PC-9 (cell line): ENCODE measurements around the gene IGIP. TPM values are rescaled to one million over a fixed set of nuclear protein-coding genes. Genes with fewer than 3 reads are reported as not detected.

Experiments
- BruUV-seq: library from RNA; stranded (reverse); fragments of 400-500 nt; replicated peaks from 2 replicates; lab custom pipeline; 2021; lab: Mats Ljungman, UMichigan
- CTCF ChIA-PET: fragments of 300-600 bp; sonication (Branson Sonifier 250); formaldehyde crosslinking; loops from one replicate; lab custom pipeline; 2022; ENCODE audit warnings: antibody characterized with exemption; lab: Charles Lee
- POLR2A ChIA-PET: fragments of 300-600 bp; sonication (Branson Sonifier 250); formaldehyde crosslinking; loops from one replicate; lab custom pipeline; 2022; ENCODE audit warnings: antibody characterized with exemption; ENCODE audit not compliant: unreplicated experiment; lab: Charles Lee
- DNase-seq, 2 experiments: peaks; one replicate each; pipeline versions ENCODE4 v3.0.0 to v3.0.0-alpha.2; 2015 to 2022; ENCODE audit warnings: mixed read lengths in 1 of 2
- H2AFZ ChIP-seq: fragments of 200-600 bp; sonication (generic); 2 replicates; pipeline ENCODE4 v1.8.1; 2017; ENCODE audit warnings: antibody characterized with exemption
- H3F3A ChIP-seq: fragments of 200-600 bp; sonication (generic); 2 replicates; pipeline ENCODE4 v1.8.1; 2017; ENCODE audit warnings: antibody characterized with exemption, mild to moderate bottlenecking, low read depth; ENCODE audit not compliant: insufficient read depth
- H3K27ac ChIP-seq: fragments of 200-600 bp; sonication (generic); 2 replicates; pipeline ENCODE4 v1.6.1; 2016; ENCODE audit warnings: mixed run types
- H3K27me3 ChIP-seq: fragments of 200-600 bp; sonication (generic); 2 replicates; pipeline ENCODE4 v1.6.1; 2016; ENCODE audit warnings: low read depth, mixed run types; ENCODE audit not compliant: insufficient read depth
- H3K36me3 ChIP-seq: fragments of 200-600 bp; sonication (generic); 2 replicates; pipeline ENCODE4 v1.6.1; 2016; ENCODE audit warnings: low read depth, mixed run types
- H3K4me1 ChIP-seq: fragments of 200-600 bp; sonication (generic); replicated peaks from 2 replicates; pipeline ENCODE4 v1.6.1; 2016; ENCODE audit warnings: mixed run types; ENCODE audit not compliant: insufficient read depth
- H3K4me2 ChIP-seq: fragments of 200-600 bp; sonication (generic); 2 replicates; pipeline ENCODE4 v1.6.1; 2017; ENCODE audit warnings: mixed run types
- H3K4me3 ChIP-seq: fragments of 200-600 bp; sonication (generic); 2 replicates; pipeline ENCODE4 v1.6.1; 2016; ENCODE audit warnings: mixed run types
- H3K79me2 ChIP-seq: fragments of 200-600 bp; sonication (generic); 2 replicates; pipeline ENCODE4 v1.6.1; 2017; ENCODE audit warnings: low read depth, mixed run types
- H3K9me2 ChIP-seq: fragments of 200-600 bp; sonication (generic); 2 replicates; pipeline ENCODE4 v1.8.1; 2017; ENCODE audit warnings: mild to moderate bottlenecking; ENCODE audit not compliant: insufficient read depth
- H3K9me3 ChIP-seq: fragments of 200-600 bp; sonication (generic); 2 replicates; pipeline ENCODE4 v1.8.1; 2016; ENCODE audit warnings: low read depth; ENCODE audit not compliant: insufficient read depth
- H4K20me1 ChIP-seq: fragments of 200-600 bp; sonication (generic); 2 replicates; pipeline ENCODE4 v1.8.1; 2017; ENCODE audit not compliant: insufficient read depth
- EZH2 ChIP-seq: fragments of 200-600 bp; sonication (generic); IDR thresholded peaks from 2 replicates; pipeline ENCODE4 v1.8.0; 2017; ENCODE audit warnings: antibody characterized with exemption, low read depth
- intact Hi-C: fragments of 100-400 bp; cut with micrococcal nuclease; formaldehyde crosslinking; loops from one replicate; pipeline ENCODE4 v1.10.0; 2022; ENCODE audit not compliant: unreplicated experiment
- total RNA-seq: library from RNA; stranded (reverse); gene quantifications from 2 replicates; pipeline ENCODE4 v1.2.3, GENCODE V29; 2021
- TF ChIP-seq, protein P1 (sequence below): fragments of 200-600 bp; sonication (generic); conservative IDR thresholded peaks from 2 replicates; pipeline ENCODE4 v1.6.1; 2017; ENCODE audit warnings: mixed run types, antibody characterized with exemption, mild to moderate bottlenecking, moderate library complexity

The IGIP gene
- total RNA-seq, 1 experiment from 2014 or later, result 6.2 TPM

- H3K9me3 ChIP-seq, result no peaks in the 10 kb centered on the region
- CTCF ChIA-PET, result no interaction called here
- H2AFZ ChIP-seq, result peak overlapping the region; percentile 99
- H3K79me2 ChIP-seq, result no peaks in the 10 kb centered on the region
- peaks cover 19% of the 10 kb centered on the region for H3F3A ChIP-seq
- H3K4me1 ChIP-seq, result peaks cover 22% of the 10 kb centered on the region
- no peak for TF ChIP-seq EZH2
- TF ChIP-seq, protein P1, sequence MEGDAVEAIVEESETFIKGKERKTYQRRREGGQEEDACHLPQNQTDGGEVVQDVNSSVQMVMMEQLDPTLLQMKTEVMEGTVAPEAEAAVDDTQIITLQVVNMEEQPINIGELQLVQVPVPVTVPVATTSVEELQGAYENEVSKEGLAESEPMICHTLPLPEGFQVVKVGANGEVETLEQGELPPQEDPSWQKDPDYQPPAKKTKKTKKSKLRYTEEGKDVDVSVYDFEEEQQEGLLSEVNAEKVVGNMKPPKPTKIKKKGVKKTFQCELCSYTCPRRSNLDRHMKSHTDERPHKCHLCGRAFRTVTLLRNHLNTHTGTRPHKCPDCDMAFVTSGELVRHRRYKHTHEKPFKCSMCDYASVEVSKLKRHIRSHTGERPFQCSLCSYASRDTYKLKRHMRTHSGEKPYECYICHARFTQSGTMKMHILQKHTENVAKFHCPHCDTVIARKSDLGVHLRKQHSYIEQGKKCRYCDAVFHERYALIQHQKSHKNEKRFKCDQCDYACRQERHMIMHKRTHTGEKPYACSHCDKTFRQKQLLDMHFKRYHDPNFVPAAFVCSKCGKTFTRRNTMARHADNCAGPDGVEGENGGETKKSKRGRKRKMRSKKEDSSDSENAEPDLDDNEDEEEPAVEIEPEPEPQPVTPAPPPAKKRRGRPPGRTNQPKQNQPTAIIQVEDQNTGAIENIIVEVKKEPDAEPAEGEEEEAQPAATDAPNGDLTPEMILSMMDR, result 0 out of 2 replicates have a peak, but pooled peaks have one; percentile 24
- H3K27me3 ChIP-seq, result no peaks in the 10 kb centered on the region
- H3K9me2 ChIP-seq, result no peaks in the 10 kb centered on the region
- intact Hi-C loops, result loop anchor here (2.0 to 5.0 kb wide), 4 partner anchors 39 to 547 kb away; no protein-coding TSS in a partner anchor
- POLR2A ChIA-PET, result no interaction called here
- H4K20me1 ChIP-seq, result no peaks in the 10 kb centered on the region
- peak overlapping the region; percentile 99 for H3K4me2 ChIP-seq
- DNase-seq, result peak; percentile 59 to 60
- H3K36me3 ChIP-seq, result no peaks in the 10 kb centered on the region
- peak overlapping the region; percentile 99 for H3K4me3 ChIP-seq
- TSS peak; percentile 40 for BruUV-seq
- H3K27ac ChIP-seq, result peak overlapping the region; percentile 51
These were observed 49.8 kb downstream of the IGIP start for GRCh38 chr5:140175367-140176030.

DNA sequence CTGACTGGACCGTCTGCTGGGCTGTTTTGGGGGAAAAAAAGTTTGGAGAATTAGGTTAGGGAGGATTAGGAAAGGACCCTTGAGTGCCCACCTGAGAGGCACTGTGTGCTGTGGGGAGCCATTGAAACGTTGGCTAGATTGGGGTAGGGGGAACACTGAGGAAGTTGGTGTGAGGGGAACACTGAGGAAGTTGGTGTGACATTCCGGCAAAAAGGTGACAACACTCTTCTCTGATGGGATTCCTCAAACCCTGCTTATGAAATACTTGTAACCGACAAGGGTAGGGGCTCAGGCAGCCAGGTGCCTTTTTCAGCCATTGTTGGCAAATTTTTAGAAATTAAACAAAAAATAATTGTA, 50.3 kb downstream of the IGIP start:
- no peak for TF ChIP-seq EZH2
- TF ChIP-seq, protein P1, result no peak
- Histone ChIP-seq H3K36me3 (no peaks in the 10 kb centered on the region), H3F3A (peaks cover 19% of the 10 kb centered on the region), H3K27ac (peak overlapping the region; percentile 51; the same call in 1 of the 2 replicates), H3K4me3 (peak overlapping the region; percentile 99), H3K79me2 (no peaks in the 10 kb centered on the region), H3K9me3 (no peaks in the 10 kb centered on the region), H3K4me1 (peaks cover 22% of the 10 kb centered on the region), H2AFZ (peak overlapping the region; percentile 99), H3K4me2 (peak overlapping the region; percentile 99), H3K9me2 (no peaks in the 10 kb centered on the region), H3K27me3 (no peaks in the 10 kb centered on the region), H4K20me1 (no peaks in the 10 kb centered on the region)
- CTCF ChIA-PET, result no interaction called here
- DNase-seq, result no peak
- intact Hi-C loops, result loop anchor here (2.0 to 5.0 kb wide), 4 partner anchors 39 to 546 kb away; no protein-coding TSS in a partner anchor
- BruUV-seq, result no TSS peak
- POLR2A ChIA-PET, result no interaction called here

DNA sequence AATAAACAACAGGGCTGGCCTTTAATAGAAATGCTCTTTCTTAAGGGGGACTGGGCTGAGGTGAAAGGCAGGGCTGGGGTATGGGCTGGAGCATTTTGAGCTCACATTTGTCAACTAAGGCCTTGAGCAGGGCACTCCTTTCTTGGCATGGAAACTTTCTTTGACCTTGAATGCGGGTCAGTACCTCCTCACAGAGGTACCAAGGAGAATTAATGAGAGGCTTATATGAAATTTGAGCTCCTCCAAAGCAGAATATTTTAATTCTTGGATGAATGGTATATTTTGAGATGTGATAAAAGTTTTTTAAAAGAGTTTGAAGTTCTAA, 52.3 kb downstream of the IGIP start:
- Histone ChIP-seq H4K20me1 (no peaks in the 10 kb centered on the region), H2AFZ (no peak overlapping the region), H3K27ac (no peak overlapping the region), H3K4me2 (peak overlapping the region; percentile 64), H3K4me3 (no peak overlapping the region; the same call in 1 of the 2 replicates), H3K9me2 (no peaks in the 10 kb centered on the region), H3K27me3 (no peaks in the 10 kb centered on the region), H3K36me3 (no peaks in the 10 kb centered on the region), H3K4me1 (peaks cover 22% of the 10 kb centered on the region), H3K9me3 (no peaks in the 10 kb centered on the region), H3K79me2 (no peaks in the 10 kb centered on the region), H3F3A (peaks cover 19% of the 10 kb centered on the region)
- no peak for DNase-seq
- TF ChIP-seq, protein P1, result no peak
- TF ChIP-seq EZH2, result no peak
- CTCF ChIA-PET, result interaction anchor here (0.6 to 0.7 kb wide), 3 partner anchors 8 to 542 kb away, joined by 3 to 13 read pairs (median 4); no protein-coding TSS in a partner anchor
- POLR2A ChIA-PET, result no interaction called here
- intact Hi-C loops, result loop anchor here (5.0 kb wide), 3 partner anchors 64 to 544 kb away; no protein-coding TSS in a partner anchor
- no TSS peak for BruUV-seq
